Panc1 (cell line): ENCODE data around the gene KCTD1. TPM values are rescaled to one million over a fixed set of nuclear protein-coding genes. Genes with fewer than 3 reads are reported as not detected.

Experiments used
- ATAC-seq: fragments of 200-7000 bp; cut with Tn5 transposase; 2 replicates; pipeline ENCODE4 v1.9.1; 2020; ENCODE audit warnings: mild to moderate bottlenecking, moderate library complexity
- BruUV-seq: library from RNA; stranded (reverse); fragments of 400-500 nt; replicated peaks from 2 replicates; lab custom pipeline; 2021; lab: Mats Ljungman, UMichigan
- CTCF ChIA-PET: fragments of 300-600 bp; sonication (Branson Sonifier 250); formaldehyde crosslinking; loops from one replicate; lab custom pipeline; 2022; ENCODE audit warnings: antibody characterized with exemption; lab: Charles Lee
- POLR2A ChIA-PET: fragments of 300-600 bp; sonication (Branson Sonifier 250); formaldehyde crosslinking; loops from one replicate; lab custom pipeline; 2022; ENCODE audit warnings: antibody characterized with exemption; lab: Charles Lee
- DNase-seq: peaks from one replicate; pipeline ENCODE4 v3.0.0-alpha.2; 2010; ENCODE audit warnings: low read depth, low spot score
- H3K27ac ChIP-seq: 2 replicates; pipeline ENCODE4 v1.5.1; 2011; ENCODE audit warnings: mild to moderate bottlenecking, low read length, inconsistent platforms
- H3K27me3 ChIP-seq: fragments of 200-500 bp; sonication (Bioruptor generic); 2 replicates; pipeline ENCODE4 v1.6.0; 2014; ENCODE audit warnings: low read length, inconsistent platforms; ENCODE audit not compliant: control insufficient read depth, insufficient read depth
- H3K36me3 ChIP-seq: fragments of 200-500 bp; sonication (Bioruptor generic); 2 replicates; pipeline ENCODE4 v1.5.1; 2014; ENCODE audit warnings: inconsistent platforms, mild to moderate bottlenecking, low read length, moderate library complexity; ENCODE audit not compliant: control insufficient read depth, insufficient read depth
- H3K4me1 ChIP-seq: 2 replicates; pipeline ENCODE4 v1.5.1; 2011; ENCODE audit warnings: inconsistent platforms, mild to moderate bottlenecking, low read length, moderate library complexity; ENCODE audit not compliant: control insufficient read depth, insufficient read depth
- H3K4me3 ChIP-seq, 2 experiments: 2 replicates each; pipeline ENCODE4 v1.5.1; 2011 to 2012; ENCODE audit warnings: low read depth in 2 of 2, low read length in 2 of 2, mild to moderate bottlenecking in 2 of 2, inconsistent platforms in 1 of 2, moderate library complexity in 1 of 2
- H3K9me3 ChIP-seq: fragments of 200-500 bp; sonication (Bioruptor generic); 2 replicates; pipeline ENCODE4 v1.5.1; 2014; ENCODE audit warnings: low read depth, mild to moderate bottlenecking, inconsistent platforms, low read length, moderate library complexity; ENCODE audit not compliant: control insufficient read depth, insufficient read depth
- POLR2AphosphoS5 ChIP-seq: IDR thresholded peaks from 2 replicates; pipeline ENCODE4 v1.6.1; 2012; ENCODE audit warnings: mild to moderate bottlenecking, low read depth, low read length, moderate library complexity
- REST ChIP-seq, 2 experiments: IDR thresholded peaks; 2 replicates each; pipeline ENCODE4 v1.6.1; 2011 to 2012; ENCODE audit warnings: low read depth in 2 of 2, control low read depth in 1 of 2, low read length in 1 of 2, mild to moderate bottlenecking in 1 of 2, moderate library complexity in 1 of 2; ENCODE audit not compliant: insufficient read depth in 1 of 2
- SIN3A ChIP-seq: IDR thresholded peaks from 2 replicates; pipeline ENCODE4 v1.6.1; 2012; ENCODE audit warnings: low read depth, mild to moderate bottlenecking, low read length, moderate library complexity, borderline replicate concordance; ENCODE audit not compliant: insufficient read depth
- TCF7L2 ChIP-seq: IDR thresholded peaks from 2 replicates; pipeline ENCODE4 v1.6.1; 2011; ENCODE audit warnings: mild to moderate bottlenecking, low read depth, low read length, inconsistent platforms
- in situ Hi-C: cut with HindIII; loops from 2 replicates; pipeline ENCODE4 v1.10.0; 2016; ENCODE audit warnings: low sequenced_read_pairs, low pct_unique_long_range_greater_than_20kb
- intact Hi-C: fragments of 100-400 bp; cut with micrococcal nuclease; formaldehyde crosslinking; loops from one replicate; pipeline ENCODE4 v1.10.0; 2022; ENCODE audit not compliant: unreplicated experiment
- total RNA-seq: library from RNA; stranded (reverse); gene quantifications from one replicate; pipeline ENCODE4 v1.2.1, GENCODE V29; 2021; ENCODE audit not compliant: unreplicated experiment
- TF ChIP-seq, protein P1 (sequence below): fragments of 450-650 bp; IDR thresholded peaks from 2 replicates; pipeline ENCODE4 v1.5.1; 2017; ENCODE audit warnings: mild to moderate bottlenecking

Gene KCTD1
- total RNA-seq, 1 experiment from 2014 or later = 34.4 TPM

GRCh38 chr18:26563024-26563423, 14.7 kb upstream of the KCTD1 start:
- DNase-seq (no peak), ATAC-seq (no peak)
- ChIA-PET CTCF (interaction anchor here (0.7 kb wide), 1 partner anchor 34 kb away, joined by 5 read pairs; no protein-coding TSS in a partner anchor), POLR2A (no interaction called here)
- no peak overlapping the region for H3K27ac ChIP-seq
- in situ Hi-C loops (no loop called here), intact Hi-C loops (no loop called here)
- TF ChIP-seq TCF7L2 (no peak), REST (IDR thresholded peaks at IDR 0.05; ENCODE audit: insufficient read depth in 1 of 2, low read depth in 2 of 2, low read length in 1 of 2) (no peak), POLR2AphosphoS5 (no peak), SIN3A (no peak)
- TF ChIP-seq, protein P1, sequence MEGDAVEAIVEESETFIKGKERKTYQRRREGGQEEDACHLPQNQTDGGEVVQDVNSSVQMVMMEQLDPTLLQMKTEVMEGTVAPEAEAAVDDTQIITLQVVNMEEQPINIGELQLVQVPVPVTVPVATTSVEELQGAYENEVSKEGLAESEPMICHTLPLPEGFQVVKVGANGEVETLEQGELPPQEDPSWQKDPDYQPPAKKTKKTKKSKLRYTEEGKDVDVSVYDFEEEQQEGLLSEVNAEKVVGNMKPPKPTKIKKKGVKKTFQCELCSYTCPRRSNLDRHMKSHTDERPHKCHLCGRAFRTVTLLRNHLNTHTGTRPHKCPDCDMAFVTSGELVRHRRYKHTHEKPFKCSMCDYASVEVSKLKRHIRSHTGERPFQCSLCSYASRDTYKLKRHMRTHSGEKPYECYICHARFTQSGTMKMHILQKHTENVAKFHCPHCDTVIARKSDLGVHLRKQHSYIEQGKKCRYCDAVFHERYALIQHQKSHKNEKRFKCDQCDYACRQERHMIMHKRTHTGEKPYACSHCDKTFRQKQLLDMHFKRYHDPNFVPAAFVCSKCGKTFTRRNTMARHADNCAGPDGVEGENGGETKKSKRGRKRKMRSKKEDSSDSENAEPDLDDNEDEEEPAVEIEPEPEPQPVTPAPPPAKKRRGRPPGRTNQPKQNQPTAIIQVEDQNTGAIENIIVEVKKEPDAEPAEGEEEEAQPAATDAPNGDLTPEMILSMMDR = no peak
- BruUV-seq = no TSS peak
- no peaks in the 10 kb centered on the region for H3K27me3 ChIP-seq
- H3K4me1 ChIP-seq = no peaks in the 10 kb centered on the region
- no peak overlapping the region for H3K4me3 ChIP-seq
- H3K9me3 ChIP-seq = no peaks in the 10 kb centered on the region
- H3K36me3 ChIP-seq = no peaks in the 10 kb centered on the region

GRCh38 chr18:26562568-26562967, 14.2 kb upstream of the KCTD1 start:
- no peaks in the 10 kb centered on the region for H3K27me3 ChIP-seq
- DNase-seq (no peak), ATAC-seq (no peak)
- H3K9me3 ChIP-seq = no peaks in the 10 kb centered on the region
- in situ Hi-C loops (no loop called here), intact Hi-C loops (no loop called here)
- ChIA-PET POLR2A (no interaction called here), CTCF (no interaction called here)
- H3K4me3 ChIP-seq = no peak overlapping the region
- no peak for TF ChIP-seq TCF7L2
- TF ChIP-seq REST (IDR thresholded peaks at IDR 0.05; ENCODE audit: insufficient read depth in 1 of 2, low read depth in 2 of 2, low read length in 1 of 2) = no peak
- TF ChIP-seq SIN3A = no peak
- TF ChIP-seq, protein P1 = no peak
- TF ChIP-seq POLR2AphosphoS5 = no peak
- no peaks in the 10 kb centered on the region for H3K36me3 ChIP-seq
- BruUV-seq = no TSS peak
- H3K27ac ChIP-seq = no peak overlapping the region
- no peaks in the 10 kb centered on the region for H3K4me1 ChIP-seq
